HG03469 (cell line): Measurements from ENCODE around the gene IQGAP2.
"Not testable (repeated sequence)": the region's sequence is repeated elsewhere in the genome, so short reads cannot be mapped to it uniquely, and the experiment has no call there.

Experiments used
- ATAC-seq: cut with Tn5 transposase; IDR thresholded peaks from one replicate; pipeline ENCODE4 v1.9.1; 2021; ENCODE audit warnings: mild to moderate bottlenecking, moderate library complexity, moderate number of reproducible peaks; ENCODE audit not compliant: unreplicated experiment

The IQGAP2 gene

DNA sequence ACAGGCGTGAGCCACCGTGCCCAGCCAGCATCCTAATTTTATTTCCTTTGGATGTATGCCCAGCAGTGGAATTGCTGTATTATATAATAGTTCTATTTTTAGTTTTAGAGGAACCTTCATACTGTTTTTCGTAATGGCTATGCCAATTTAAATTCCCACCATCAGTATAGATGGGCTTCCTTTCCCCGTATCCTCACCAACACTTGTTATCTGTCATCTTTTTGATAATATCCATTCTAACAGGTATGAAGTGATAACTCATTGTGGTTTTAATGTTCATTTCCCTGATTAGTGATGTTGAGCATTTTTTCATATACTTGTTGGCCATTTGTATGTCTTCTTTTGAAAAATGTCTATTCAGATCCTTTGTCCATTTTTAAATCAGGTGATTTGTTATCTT, 325.9 kb downstream of the IQGAP2 start:
- ATAC-seq, result no peak

DNA sequence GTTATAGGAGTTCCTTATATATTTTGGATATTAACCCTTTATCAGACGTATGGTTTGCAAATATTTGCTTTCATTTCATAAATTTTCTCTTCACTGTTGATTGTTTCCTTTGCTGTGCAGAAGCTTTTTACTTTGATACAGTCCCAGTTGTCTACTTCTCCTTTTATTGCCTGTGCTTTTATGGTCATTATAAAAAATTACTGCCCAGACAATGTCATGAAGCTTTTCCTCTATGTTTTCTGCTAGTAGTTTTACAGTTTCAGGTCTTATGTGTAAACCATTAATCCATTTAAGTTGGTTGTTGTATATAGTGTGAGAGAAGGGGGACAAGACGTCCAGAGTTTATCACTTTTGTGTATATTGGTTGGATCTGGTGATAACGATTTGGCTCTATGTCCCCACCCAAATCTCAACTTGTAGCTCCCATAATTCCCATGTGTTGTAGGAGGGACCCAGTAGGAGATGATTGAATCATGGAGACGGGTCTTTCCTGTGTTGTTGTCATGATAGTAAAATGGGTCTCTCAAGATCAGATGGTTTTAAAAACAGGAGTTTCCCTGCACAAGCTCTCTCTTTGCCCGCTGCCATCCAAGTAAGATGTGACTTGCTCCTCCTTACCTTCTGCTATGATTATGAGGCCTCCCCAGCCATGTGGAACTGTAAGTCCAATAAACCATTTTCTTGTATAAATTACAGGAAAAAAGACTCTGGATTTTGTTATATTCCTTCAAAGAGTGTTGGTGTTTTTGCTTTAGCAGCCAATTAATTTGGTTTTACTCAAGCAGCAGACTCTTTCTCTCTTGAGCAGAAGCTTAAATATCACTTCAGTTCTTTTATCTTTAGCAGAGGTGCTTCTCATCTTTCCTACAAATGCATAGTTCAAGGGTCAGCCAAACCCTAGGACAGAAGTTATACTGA, 326.5 kb downstream of the IQGAP2 start:
- ATAC-seq, result no peak

GRCh38 chr5:76732405-76733048, 329.4 kb downstream of the IQGAP2 start:
- ATAC-seq, result no peak

GRCh38 chr5:76733049-76733417, 329.9 kb downstream of the IQGAP2 start:
- no peak for ATAC-seq

- ATAC-seq, result no peak
Observed at GRCh38 chr5:76735762-76736545, 332.9 kb downstream of the IQGAP2 start.

DNA sequence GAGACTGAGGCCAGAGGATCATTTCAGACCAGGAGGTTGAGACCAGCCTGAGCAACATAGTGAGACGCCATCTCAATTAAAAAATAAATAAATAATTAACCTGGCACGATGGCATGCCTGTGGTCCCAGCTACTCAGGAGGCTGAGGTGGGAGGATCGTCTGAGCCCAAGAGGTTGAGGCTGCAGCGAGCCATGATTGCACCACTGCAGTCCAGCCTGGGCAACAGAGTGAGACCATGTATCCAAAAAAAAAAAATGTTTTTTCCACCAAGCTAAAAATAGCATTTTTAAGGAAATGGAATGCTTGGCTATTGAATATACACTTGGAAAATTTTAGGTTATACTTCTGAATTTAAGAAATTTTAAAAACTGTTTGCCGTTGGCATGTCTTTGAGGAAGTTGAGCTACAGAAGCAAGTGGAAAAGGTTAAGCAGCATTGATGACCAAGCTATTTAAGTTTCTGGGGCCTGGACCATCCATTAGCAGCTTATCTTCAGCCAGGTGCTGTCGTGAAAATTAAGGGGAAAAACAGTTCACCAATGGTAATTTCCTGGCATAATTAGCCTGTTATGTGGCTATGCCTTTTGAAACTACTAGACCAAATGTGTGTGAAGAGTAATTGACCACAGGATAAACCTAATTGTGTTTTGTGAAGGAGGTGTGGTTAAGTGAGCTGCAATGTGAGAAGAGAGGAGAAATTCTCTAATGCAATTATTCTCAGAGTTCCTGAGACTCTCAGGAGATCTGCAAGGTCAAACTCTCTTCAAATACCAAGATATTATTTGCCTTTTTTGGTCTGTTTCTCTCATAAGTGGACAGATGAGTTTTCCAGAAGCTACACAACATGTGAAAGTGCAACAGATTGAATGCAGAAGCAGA, 333.8 kb downstream of the IQGAP2 start:
- ATAC-seq, result no peak

- ATAC-seq, result no peak
Observed at GRCh38 chr5:76737846-76738245, 334.8 kb downstream of the IQGAP2 start.

GRCh38 chr5:76741506-76741905, 338.4 kb downstream of the IQGAP2 start:
- not testable (repeated sequence) for ATAC-seq

DNA sequence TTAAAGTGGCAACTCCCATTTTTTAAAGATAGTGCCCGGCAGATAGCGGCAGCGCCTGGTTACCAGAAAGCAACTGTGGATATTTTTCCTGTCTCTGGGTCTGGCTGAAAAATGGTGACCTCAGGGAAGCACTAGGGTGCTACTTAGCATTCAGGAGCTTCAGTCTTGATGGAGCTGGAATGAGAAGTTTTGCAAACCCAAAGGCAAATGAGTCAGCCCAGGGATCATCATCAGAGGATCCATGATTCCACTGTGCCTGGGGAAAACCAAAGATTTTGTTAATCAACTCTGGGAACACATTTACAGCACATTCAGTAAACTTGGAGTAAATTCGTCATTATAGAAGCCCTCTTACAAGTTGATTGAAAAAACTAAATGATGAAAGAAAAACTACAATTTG, 339.5 kb downstream of the IQGAP2 start:
- no peak for ATAC-seq

GRCh38 chr5:76744632-76745031, 341.5 kb downstream of the IQGAP2 start:
- ATAC-seq, result no peak

DNA sequence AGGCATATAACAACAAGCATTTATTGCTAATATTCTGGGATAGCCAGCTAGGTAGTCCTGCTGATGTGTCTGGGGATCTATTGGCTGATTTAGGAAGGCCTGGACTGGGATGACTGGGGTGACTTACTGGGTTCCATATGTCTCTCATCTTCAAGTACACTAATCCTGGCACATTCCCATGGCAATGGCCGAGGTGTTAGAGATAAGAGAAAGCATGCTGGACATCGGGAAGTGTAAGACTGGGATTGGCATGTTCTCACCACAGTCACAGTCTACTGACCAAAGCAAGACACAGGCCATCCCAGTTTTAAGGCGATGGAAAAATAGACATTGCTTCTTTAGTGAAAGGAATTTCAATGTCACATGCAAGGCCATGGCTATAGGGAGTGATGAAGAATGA, 342.6 kb downstream of the IQGAP2 start:
- no peak for ATAC-seq

GRCh38 chr5:76746677-76747076, 343.6 kb downstream of the IQGAP2 start:
- no peak for ATAC-seq

- no peak for ATAC-seq
Observed at GRCh38 chr5:76747706-76748105, 344.6 kb downstream of the IQGAP2 start.

DNA sequence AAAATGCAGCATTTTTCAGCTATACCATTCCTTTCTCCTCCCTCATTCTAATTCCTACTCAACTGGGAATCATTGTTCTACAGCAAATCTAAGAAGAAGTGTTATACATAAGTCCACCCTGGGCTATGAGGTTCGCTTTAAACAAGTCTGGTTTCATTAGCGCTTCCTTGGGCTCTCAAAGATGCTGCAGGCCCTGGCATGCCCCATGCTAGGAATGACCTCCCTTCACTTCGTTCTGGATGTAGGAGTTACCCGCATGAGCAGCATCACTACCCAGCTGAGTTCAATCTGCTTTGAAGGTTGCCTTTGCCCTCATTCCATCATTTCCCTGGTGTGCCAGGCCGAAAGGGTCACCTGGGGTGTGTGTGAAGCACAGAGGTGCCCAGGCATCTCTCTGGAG, 348.2 kb downstream of the IQGAP2 start:
- no peak for ATAC-seq

- no peak for ATAC-seq
Observed at GRCh38 chr5:76754668-76755078, 351.6 kb downstream of the IQGAP2 start.

- no peak for ATAC-seq
Observed at GRCh38 chr5:76755779-76756637, 352.9 kb downstream of the IQGAP2 start.

GRCh38 chr5:76757049-76757448, 354.0 kb downstream of the IQGAP2 start:
- ATAC-seq, result no peak
